HG03039 (cell line): ENCODE data around the gene ZNF440.

Experiments used
- ATAC-seq: cut with Tn5 transposase; IDR thresholded peaks from one replicate; pipeline ENCODE4 v1.9.1; 2021; ENCODE audit warnings: mild to moderate bottlenecking, moderate library complexity; ENCODE audit not compliant: unreplicated experiment

Gene ZNF440

GRCh38 chr19:11881151-11881800 lies 67.2 kb downstream of the ZNF440 start:
- no peak for ATAC-seq

- ATAC-seq = no peak
Measured at GRCh38 chr19:11882606-11883005, 68.5 kb downstream of the ZNF440 start.
